ENCODE measurements around the gene GFOD2.

GFOD2 gene

GRCh38 chr16:67673712-67674580 lies 45.2 kb downstream of the GFOD2 start:
- no peak overlapping the region for H3K4me3 ChIP-seq (ENCODE audit: low read length)
- no peak for TF ChIP-seq CTCF (conservative IDR thresholded peaks at IDR 0.05; ENCODE audit: low read depth, low read length)
- DNase-seq (ENCODE audit: low read depth) = no peak

- DNase-seq (ENCODE audit: low read depth) = no peak
- no peak overlapping the region for H3K4me3 ChIP-seq (ENCODE audit: low read length)
- peak; percentile 80 for TF ChIP-seq CTCF (conservative IDR thresholded peaks at IDR 0.05; ENCODE audit: low read depth, low read length)
Measured at GRCh38 chr16:67672739-67673662, 46.1 kb downstream of the GFOD2 start.

- no peak overlapping the region for H3K4me3 ChIP-seq (ENCODE audit: low read length)
- no peak for DNase-seq (ENCODE audit: low read depth)
- TF ChIP-seq CTCF (conservative IDR thresholded peaks at IDR 0.05; ENCODE audit: low read depth, low read length) = no peak
Measured at GRCh38 chr16:67672306-67672705, 46.8 kb downstream of the GFOD2 start.

- no peak for DNase-seq (ENCODE audit: low read depth)
- TF ChIP-seq CTCF (conservative IDR thresholded peaks at IDR 0.05; ENCODE audit: low read depth, low read length) = no peak
- no peak overlapping the region for H3K4me3 ChIP-seq (ENCODE audit: low read length)
Measured at GRCh38 chr16:67669499-67670101, 49.5 kb downstream of the GFOD2 start.

GRCh38 chr16:67668495-67669157 lies 50.5 kb downstream of the GFOD2 start:
- TF ChIP-seq CTCF (conservative IDR thresholded peaks at IDR 0.05; ENCODE audit: low read depth, low read length) = peak; percentile 22
- H3K4me3 ChIP-seq (ENCODE audit: low read length) = no peak overlapping the region
- no peak for DNase-seq (ENCODE audit: low read depth)

GRCh38 chr16:67667817-67668494 lies 51.2 kb downstream of the GFOD2 start:
- TF ChIP-seq CTCF (conservative IDR thresholded peaks at IDR 0.05; ENCODE audit: low read depth, low read length) = peak; percentile 97
- no peak overlapping the region for H3K4me3 ChIP-seq (ENCODE audit: low read length)
- peak; percentile 77 for DNase-seq (ENCODE audit: low read depth)
